Right cardiac atrium (tissue), 5 donors: Measurements from ENCODE around the gene ASB5. TPM values are rescaled to one million over a fixed set of nuclear protein-coding genes. Genes with fewer than 3 reads are reported as not detected.

Source experiments
- polyA plus RNA-seq: library from polyadenylated mRNA; stranded (reverse); fragments of 200-250 nt; gene quantifications from one replicate; pipeline ENCODE4 v1.2.3, GENCODE V29; 2013
- total RNA-seq, 4 donors: library from RNA; stranded (reverse); fragmentation: NEBNext Ultra II Directional; extraction: Animal tissue kit (Norgen Biotek cat#: 25700); gene quantifications; one replicate each; pipeline ENCODE4 v1.2.1, GENCODE V29; 2021
- donor health status: healthy with polysubstance abuse.
- donor health status: DM: no; HTN: yes; CAD: no.
- donor health status: DM: no; HTN: no; CAD: no.
- donor health status: DM: no; HTN: yes; CAD: no; lungs with severe emphysema.
- donor health status: DM: yes; HTN: yes; CAD: no.

ASB5 gene
- total and polyA plus RNA-seq, 5 donors, result 1.4 to 5.1 (median 3.6) TPM

Other genes with a start within 250 kb of the ASB5 start
- 1 to 10 TPM in 3 of 4 donors, under 1 TPM in 1; 0.88 to 1.4 (median 1.2) TPM for gene WDR17, start 203.4 kb downstream of the ASB5 start, total RNA-seq
- gene WDR17, start 203.4 kb downstream of the ASB5 start, polyA plus RNA-seq, result 0.32 TPM
- gene SPATA4, start 73.6 kb downstream of the ASB5 start, total RNA-seq, result 1 to 10 TPM in 1 of 4 donors, under 1 TPM in 1, not detected in 2; 0.23 to 1.0 TPM
- gene SPATA4, start 73.6 kb downstream of the ASB5 start, polyA plus RNA-seq, result 0.34 TPM
- gene SPCS3, start 50.7 kb upstream of the ASB5 start, total RNA-seq, result 100 to 1,000 TPM in 1 of 4 donors, 10 to 100 TPM in 3; 73.8 to 139 (median 88.2) TPM
- 33.7 TPM for gene SPCS3, start 50.7 kb upstream of the ASB5 start, polyA plus RNA-seq